A549 treated with ZK216348 at 1 μM for 4 hours (cell line): ENCODE data around the gene OR4F29. TPM values are rescaled to one million over a fixed set of nuclear protein-coding genes. Genes with fewer than 3 reads are reported as not detected.

Experiments
- total RNA-seq: library from RNA; stranded (reverse); fragments of 200-300 nt; extraction: Qiagen RNA extraction; gene quantifications from 5 replicates; pipeline ENCODE4 v1.2.3, GENCODE V29; 2022; ENCODE audit warnings: low read depth

Gene OR4F29
- not detected in 5 replicates for total RNA-seq

GRCh38 chr1:451578-451977 lies at the start of gene OR4F29:
Gene OR4F29, minus strand, starts transcription at chr1:451678. Its CDS starts 0 bp downstream, at chr1:451678.

Other genes starting within 250 kb of the OR4F29 start
- gene OR4F16, start 235.0 kb upstream of the OR4F29 start, total RNA-seq = not detected in 5 replicates